ENCODE results near the gene DSCAML1.

DSCAML1 gene

GRCh38 chr11:117625237-117625636 is 171.8 kb downstream of the DSCAML1 start:
- TF ChIP-seq EZH2phosphoT487 (IDR thresholded peaks at IDR 0.05; ENCODE audit: low read depth) (no peak), CTCF (IDR thresholded peaks at IDR 0.05; ENCODE audit: low read depth, low read length) (no peak)
- Histone ChIP-seq H3K9me3 (ENCODE audit: insufficient read depth, low read length) (no peaks in the 10 kb centered on the region), H3K4me3 (ENCODE audit: low read length) (no peak overlapping the region), H3K27me3 (ENCODE audit: low read depth, low read length) (peaks cover 3% of the 10 kb centered on the region; the same call in 1 of the 2 replicates), H3K27ac (ENCODE audit: low read length) (no peak overlapping the region), H3K4me2 (ENCODE audit: low read length) (no peak overlapping the region), H3K36me3 (replicated peaks; ENCODE audit: low read depth, low read length) (no peaks in the 10 kb centered on the region), H3K79me2 (ENCODE audit: low read length) (no peaks in the 10 kb centered on the region), H2AFZ (ENCODE audit: low read depth, low read length) (no peak overlapping the region), H4K20me1 (ENCODE audit: insufficient read depth, low read length) (no peaks in the 10 kb centered on the region), H3K9ac (ENCODE audit: low read length) (no peak overlapping the region), H3K4me1 (ENCODE audit: low read length) (peaks cover 1% of the 10 kb centered on the region; the same call in 1 of the 2 replicates)

GRCh38 chr11:117623831-117624271 is 173.2 kb downstream of the DSCAML1 start:
- H3K9ac ChIP-seq (ENCODE audit: low read length): no peak overlapping the region
- H3K4me3 ChIP-seq (ENCODE audit: low read length): no peak overlapping the region
- H2AFZ ChIP-seq (ENCODE audit: low read depth, low read length): no peak overlapping the region
- no peaks in the 10 kb centered on the region for H3K79me2 ChIP-seq (ENCODE audit: low read length)
- peaks cover 5% of the 10 kb centered on the region; the same call in 1 of the 2 replicates for H3K4me1 ChIP-seq (ENCODE audit: low read length)
- no peaks in the 10 kb centered on the region for H4K20me1 ChIP-seq (ENCODE audit: insufficient read depth, low read length)
- no peak for TF ChIP-seq EZH2phosphoT487 (IDR thresholded peaks at IDR 0.05; ENCODE audit: low read depth)
- no peak for TF ChIP-seq CTCF (IDR thresholded peaks at IDR 0.05; ENCODE audit: low read depth, low read length)
- H3K9me3 ChIP-seq (ENCODE audit: insufficient read depth, low read length): no peaks in the 10 kb centered on the region
- no peak overlapping the region for H3K27ac ChIP-seq (ENCODE audit: low read length)
- H3K4me2 ChIP-seq (ENCODE audit: low read length): no peak overlapping the region
- peaks cover 1% of the 10 kb centered on the region; the same call in 1 of the 2 replicates for H3K27me3 ChIP-seq (ENCODE audit: low read depth, low read length)
- H3K36me3 ChIP-seq (replicated peaks; ENCODE audit: low read depth, low read length): no peaks in the 10 kb centered on the region

GRCh38 chr11:117621226-117621625 is 175.8 kb downstream of the DSCAML1 start:
- Histone ChIP-seq H3K27ac (ENCODE audit: low read length) (no peak overlapping the region), H3K9me3 (ENCODE audit: insufficient read depth, low read length) (no peaks in the 10 kb centered on the region), H3K4me3 (ENCODE audit: low read length) (no peak overlapping the region), H3K4me1 (ENCODE audit: low read length) (peaks cover 5% of the 10 kb centered on the region; the same call in 1 of the 2 replicates), H3K36me3 (replicated peaks; ENCODE audit: low read depth, low read length) (no peaks in the 10 kb centered on the region), H3K79me2 (ENCODE audit: low read length) (no peaks in the 10 kb centered on the region), H3K27me3 (ENCODE audit: low read depth, low read length) (no peaks in the 10 kb centered on the region), H4K20me1 (ENCODE audit: insufficient read depth, low read length) (no peaks in the 10 kb centered on the region), H3K9ac (ENCODE audit: low read length) (no peak overlapping the region), H2AFZ (ENCODE audit: low read depth, low read length) (no peak overlapping the region), H3K4me2 (ENCODE audit: low read length) (no peak overlapping the region)
- TF ChIP-seq CTCF (IDR thresholded peaks at IDR 0.05; ENCODE audit: low read depth, low read length) (peak; percentile 77), EZH2phosphoT487 (IDR thresholded peaks at IDR 0.05; ENCODE audit: low read depth) (no peak)

- Histone ChIP-seq H3K9me3 (ENCODE audit: insufficient read depth, low read length) (no peaks in the 10 kb centered on the region), H3K79me2 (ENCODE audit: low read length) (no peaks in the 10 kb centered on the region), H3K4me3 (ENCODE audit: low read length) (no peak overlapping the region), H3K27ac (ENCODE audit: low read length) (no peak overlapping the region), H3K4me1 (ENCODE audit: low read length) (peaks cover 5% of the 10 kb centered on the region; the same call in 1 of the 2 replicates), H3K4me2 (ENCODE audit: low read length) (no peak overlapping the region), H4K20me1 (ENCODE audit: insufficient read depth, low read length) (no peaks in the 10 kb centered on the region), H3K9ac (ENCODE audit: low read length) (no peak overlapping the region), H2AFZ (ENCODE audit: low read depth, low read length) (no peak overlapping the region), H3K27me3 (ENCODE audit: low read depth, low read length) (no peaks in the 10 kb centered on the region), H3K36me3 (replicated peaks; ENCODE audit: low read depth, low read length) (no peaks in the 10 kb centered on the region)
- no peak for TF ChIP-seq CTCF (IDR thresholded peaks at IDR 0.05; ENCODE audit: low read depth, low read length)
Measured at GRCh38 chr11:117620659-117621058, 176.4 kb downstream of the DSCAML1 start.
